Measurements from ENCODE around the gene BTBD6.

BTBD6 gene

GRCh38 chr14:105218611-105219010 is 29.7 kb upstream of the BTBD6 start:
- TF ChIP-seq POLR2AphosphoS5 (IDR thresholded peaks at IDR 0.05; ENCODE audit: low read depth, low read length) (no peak), SIN3A (IDR thresholded peaks at IDR 0.05; ENCODE audit: borderline replicate concordance, insufficient read depth, low read length) (no peak), FOXP2 (optimal IDR thresholded peaks at IDR 0.05; ENCODE audit: borderline replicate concordance, extremely low read depth, extremely low read length, insufficient read depth) (no peak), TAF1 (IDR thresholded peaks at IDR 0.05; ENCODE audit: borderline replicate concordance, insufficient read depth, low read length) (no peak), REST (IDR thresholded peaks at IDR 0.05; ENCODE audit: insufficient read depth in 1 of 2, low read depth in 2 of 2, low read length in 2 of 2) (no peak)

- TF ChIP-seq POLR2AphosphoS5 (IDR thresholded peaks at IDR 0.05; ENCODE audit: low read depth, low read length) (no peak), REST (IDR thresholded peaks at IDR 0.05; ENCODE audit: insufficient read depth in 1 of 2, low read depth in 2 of 2, low read length in 2 of 2) (no peak), SIN3A (IDR thresholded peaks at IDR 0.05; ENCODE audit: borderline replicate concordance, insufficient read depth, low read length) (no peak)
Measured at GRCh38 chr14:105219043-105219612, 29.2 kb upstream of the BTBD6 start.

- TF ChIP-seq FOXP2 (optimal IDR thresholded peaks at IDR 0.05; ENCODE audit: borderline replicate concordance, extremely low read depth, extremely low read length, insufficient read depth) (no peak), REST (IDR thresholded peaks at IDR 0.05; ENCODE audit: insufficient read depth in 1 of 2, low read depth in 2 of 2, low read length in 2 of 2) (no peak), TAF1 (IDR thresholded peaks at IDR 0.05; ENCODE audit: borderline replicate concordance, insufficient read depth, low read length) (no peak), SIN3A (IDR thresholded peaks at IDR 0.05; ENCODE audit: borderline replicate concordance, insufficient read depth, low read length) (no peak), POLR2AphosphoS5 (IDR thresholded peaks at IDR 0.05; ENCODE audit: low read depth, low read length) (no peak)
Measured at GRCh38 chr14:105219753-105220152, 28.6 kb upstream of the BTBD6 start.

- TF ChIP-seq POLR2AphosphoS5 (IDR thresholded peaks at IDR 0.05; ENCODE audit: low read depth, low read length) (no peak), FOXP2 (optimal IDR thresholded peaks at IDR 0.05; ENCODE audit: borderline replicate concordance, extremely low read depth, extremely low read length, insufficient read depth) (no peak), TAF1 (IDR thresholded peaks at IDR 0.05; ENCODE audit: borderline replicate concordance, insufficient read depth, low read length) (no peak), REST (IDR thresholded peaks at IDR 0.05; ENCODE audit: insufficient read depth in 1 of 2, low read depth in 2 of 2, low read length in 2 of 2) (no peak), SIN3A (IDR thresholded peaks at IDR 0.05; ENCODE audit: borderline replicate concordance, insufficient read depth, low read length) (no peak)
Measured at GRCh38 chr14:105220699-105221597, 27.4 kb upstream of the BTBD6 start.
